Measurements from ENCODE around the gene ZER1.

Gene ZER1

DNA sequence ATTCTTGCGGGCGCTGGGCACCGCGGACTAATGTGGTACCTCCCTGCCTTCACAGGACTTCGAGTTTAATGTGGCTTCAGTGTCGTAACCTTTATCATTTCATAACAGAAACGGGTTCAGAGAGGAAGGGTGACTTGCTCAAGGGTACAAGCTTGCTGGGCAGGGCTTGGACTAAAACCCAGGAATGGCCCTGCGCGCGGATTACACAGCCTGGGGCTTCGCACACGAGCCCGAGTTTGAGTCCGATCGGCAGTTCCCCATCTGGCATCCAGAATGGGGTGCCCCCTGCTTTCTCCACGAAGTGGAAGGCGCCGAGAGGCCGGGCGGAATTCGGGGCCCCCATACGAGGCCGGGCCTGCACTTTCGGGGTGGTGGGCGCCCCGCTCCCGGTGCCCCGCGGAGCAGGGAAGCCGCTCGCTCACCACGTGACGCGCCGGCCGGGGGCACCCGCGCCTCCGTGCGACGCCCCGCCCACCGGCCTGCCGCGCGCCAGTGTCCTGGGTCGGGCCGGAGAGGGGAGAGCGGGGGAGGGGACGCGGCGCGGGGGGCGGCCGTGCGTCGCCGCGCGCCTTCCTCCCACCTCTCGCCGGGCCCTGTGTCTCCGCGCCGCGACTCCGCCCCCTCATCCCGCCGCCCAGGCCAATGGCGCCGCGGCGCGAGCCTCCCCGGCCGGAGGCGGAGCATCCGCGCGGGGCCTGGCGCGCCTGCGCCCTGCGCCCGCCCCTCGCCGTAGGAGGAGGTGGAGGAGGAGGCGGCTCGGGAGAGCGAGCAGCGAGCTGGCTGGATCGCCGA is 83.0 kb downstream of the ZER1 start, which contains the start of gene SET:
TSS of gene SET (plus strand) at position 722 of the 792 bp plus-strand sequence. CDS start 361 bp downstream, outside the sequence.
- peak; percentile 99 for DNase-seq (ENCODE audit: low spot score)
- TF ChIP-seq CTCF (IDR thresholded peaks at IDR 0.05; ENCODE audit: borderline replicate concordance, control extremely low read depth, extremely low read depth, insufficient read depth, missing control alignments): no peak
- in situ Hi-C loops (cut with MboI; ENCODE audit: low sequenced_read_pairs, unreplicated experiment): no loop called here

DNA sequence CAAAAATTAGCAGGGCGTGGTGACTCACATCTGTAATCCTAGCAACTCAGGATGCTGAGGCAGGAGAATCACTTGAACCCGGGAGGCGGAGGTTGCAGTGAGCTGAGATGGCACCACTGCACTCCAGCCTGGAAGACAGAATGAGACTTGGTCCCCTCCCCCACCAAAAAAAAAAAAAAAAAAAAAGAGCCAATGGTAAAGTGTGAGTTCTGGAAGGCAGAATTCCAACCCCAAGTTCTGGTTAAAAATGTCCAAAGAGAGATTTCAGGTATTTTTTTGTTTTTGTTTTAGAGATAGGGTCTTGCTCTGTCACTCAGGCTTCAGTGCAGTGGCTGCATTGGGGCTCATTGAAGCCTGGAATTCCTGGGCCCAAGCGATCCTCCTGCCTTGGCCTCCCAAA is 84.3 kb downstream of the ZER1 start:
- in situ Hi-C loops (cut with MboI; ENCODE audit: low sequenced_read_pairs, unreplicated experiment): no loop called here
- DNase-seq (ENCODE audit: low spot score): no peak
- TF ChIP-seq CTCF (IDR thresholded peaks at IDR 0.05; ENCODE audit: borderline replicate concordance, control extremely low read depth, extremely low read depth, insufficient read depth, missing control alignments): no peak

DNA sequence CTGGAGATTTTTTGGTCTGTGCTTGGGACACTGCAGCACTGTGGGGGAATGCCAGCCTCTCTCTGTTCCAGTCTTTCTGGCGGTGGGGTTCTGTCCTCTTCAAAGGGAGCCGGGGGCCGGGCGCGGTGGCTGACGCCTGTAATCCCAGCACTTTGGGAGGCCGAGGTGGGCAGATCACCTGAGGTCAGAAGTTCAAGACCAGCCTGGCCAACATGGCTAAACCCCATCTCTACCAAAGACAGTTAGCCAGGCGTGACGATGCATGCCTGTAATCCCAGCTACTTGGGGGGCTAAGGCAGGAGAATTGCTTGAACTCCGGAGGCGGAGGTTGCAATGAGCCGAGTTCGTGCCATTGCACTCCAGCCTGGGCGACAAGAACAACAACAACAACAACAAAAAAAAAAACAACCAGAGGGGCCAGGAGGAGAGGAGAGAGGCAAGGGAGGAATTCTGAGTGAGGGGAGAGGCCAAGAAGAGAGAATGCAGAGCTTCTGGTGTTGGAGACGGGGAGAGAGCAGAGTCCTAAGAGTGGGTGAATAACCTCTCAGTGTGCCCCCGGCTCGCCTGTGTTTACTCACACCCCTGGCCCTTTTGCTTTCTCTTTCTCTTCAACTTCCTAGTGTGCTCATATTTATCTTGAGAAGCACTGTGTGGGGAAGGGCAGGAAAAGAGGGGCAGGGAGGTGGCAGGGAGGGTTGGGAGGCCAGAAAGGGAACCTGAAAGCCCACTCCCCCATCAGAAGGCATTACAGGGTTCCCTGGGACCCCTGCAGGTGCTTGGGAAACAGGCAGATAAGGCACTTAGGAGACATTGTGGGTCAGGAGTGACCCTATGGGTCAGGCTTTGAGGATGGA is 85.9 kb downstream of the ZER1 start:
- in situ Hi-C loops (cut with MboI; ENCODE audit: low sequenced_read_pairs, unreplicated experiment): no loop called here
- TF ChIP-seq CTCF (IDR thresholded peaks at IDR 0.05; ENCODE audit: borderline replicate concordance, control extremely low read depth, extremely low read depth, insufficient read depth, missing control alignments): no peak
- peak; percentile 68 for DNase-seq (ENCODE audit: low spot score)

DNA sequence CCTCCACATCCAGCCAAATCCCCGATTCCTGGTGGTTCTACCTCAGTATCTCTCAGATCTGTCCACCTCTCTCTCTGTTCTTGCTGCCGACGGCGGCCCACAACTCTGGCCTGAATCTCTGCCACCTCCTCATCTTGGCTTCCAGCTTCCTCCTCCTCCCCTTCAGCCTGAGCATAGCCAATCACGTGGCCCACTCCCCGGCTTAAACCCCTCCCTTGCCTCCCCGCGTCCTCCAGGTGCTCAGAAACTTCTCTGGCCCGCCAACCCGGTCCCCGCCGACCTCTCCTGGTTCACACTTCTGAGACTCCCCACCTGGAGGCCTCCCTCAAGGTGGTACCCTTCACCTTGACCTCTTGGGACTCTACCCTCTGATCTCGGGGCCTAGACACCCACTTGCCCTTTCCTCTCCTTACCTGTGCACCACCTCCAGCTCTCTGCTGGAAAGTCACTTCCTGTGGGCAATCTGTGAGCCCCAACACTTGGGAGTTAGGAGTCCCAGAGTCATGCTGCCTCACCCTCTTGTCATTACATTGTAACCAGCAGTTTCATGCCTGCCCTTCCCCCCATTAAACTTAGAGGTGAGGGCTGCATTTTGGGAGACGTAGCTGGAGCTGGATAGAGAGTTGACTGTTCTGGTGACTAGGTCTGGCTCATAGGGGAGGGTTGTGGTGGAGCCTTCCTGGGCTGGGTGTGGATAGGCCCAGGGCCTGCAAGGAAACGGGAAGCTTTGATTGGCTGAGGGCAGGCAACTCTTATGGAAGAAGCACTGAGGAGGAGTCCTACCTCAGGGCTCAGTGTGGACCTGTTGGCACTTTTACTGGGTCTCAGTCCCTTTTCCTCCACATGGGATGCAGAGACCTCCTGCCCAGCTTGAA is 87.2 kb downstream of the ZER1 start:
- peak; percentile 88 for DNase-seq (ENCODE audit: low spot score)
- TF ChIP-seq CTCF (IDR thresholded peaks at IDR 0.05; ENCODE audit: borderline replicate concordance, control extremely low read depth, extremely low read depth, insufficient read depth, missing control alignments): no peak
- in situ Hi-C loops (cut with MboI; ENCODE audit: low sequenced_read_pairs, unreplicated experiment): no loop called here

DNA sequence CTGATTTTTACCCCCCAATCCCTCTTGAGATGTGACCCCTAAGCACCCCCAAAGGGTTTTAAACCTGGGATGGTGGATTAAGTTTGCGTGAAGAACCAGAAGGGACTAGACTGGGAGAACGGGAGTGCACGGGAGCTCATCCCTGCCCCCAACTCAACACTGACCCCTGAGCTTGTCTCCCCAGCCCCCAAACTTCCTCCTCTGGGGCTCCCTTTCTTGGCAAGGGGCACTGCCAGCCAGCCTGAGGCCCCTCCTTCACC is 87.7 kb downstream of the ZER1 start:
- no peak for TF ChIP-seq CTCF (IDR thresholded peaks at IDR 0.05; ENCODE audit: borderline replicate concordance, control extremely low read depth, extremely low read depth, insufficient read depth, missing control alignments)
- DNase-seq (ENCODE audit: low spot score): no peak
- in situ Hi-C loops (cut with MboI; ENCODE audit: low sequenced_read_pairs, unreplicated experiment): no loop called here
